NB4 (cell line): ENCODE measurements around the gene EIF4B.
A peak's percentile ranks its signal among the peaks of the same experiment; 100 is the strongest.
"Not testable (repeated sequence)": the region's sequence is repeated elsewhere in the genome, so short reads cannot be mapped to it uniquely, and the experiment has no call there.

Experiments used
- DNase-seq: peaks from one replicate; pipeline ENCODE4 v3.0.0; 2010; ENCODE audit warnings: low read depth
- H3K4me3 ChIP-seq: one replicate; pipeline ENCODE4 v1.5.1; 2011; ENCODE audit warnings: mild to moderate bottlenecking, low read depth, low read length, moderate library complexity
- MYC ChIP-seq: IDR thresholded peaks from 2 replicates; pipeline ENCODE4 v1.6.1; 2011; ENCODE audit warnings: low read depth, low read length
- POLR2A ChIP-seq: IDR thresholded peaks from 2 replicates; pipeline ENCODE4 v1.6.1; 2011; ENCODE audit warnings: mild to moderate bottlenecking; ENCODE audit not compliant: insufficient read length; ENCODE audit errors: extremely low read depth
- TF ChIP-seq, protein P1 (sequence below): IDR thresholded peaks from 2 replicates; pipeline ENCODE4 v1.6.1; 2011; ENCODE audit warnings: low read depth, low read length
- TF ChIP-seq, protein P2 (sequence below): IDR thresholded peaks from one replicate; pipeline ENCODE4 v1.5.1; 2012; ENCODE audit warnings: low read depth, low read length

The EIF4B gene

DNA sequence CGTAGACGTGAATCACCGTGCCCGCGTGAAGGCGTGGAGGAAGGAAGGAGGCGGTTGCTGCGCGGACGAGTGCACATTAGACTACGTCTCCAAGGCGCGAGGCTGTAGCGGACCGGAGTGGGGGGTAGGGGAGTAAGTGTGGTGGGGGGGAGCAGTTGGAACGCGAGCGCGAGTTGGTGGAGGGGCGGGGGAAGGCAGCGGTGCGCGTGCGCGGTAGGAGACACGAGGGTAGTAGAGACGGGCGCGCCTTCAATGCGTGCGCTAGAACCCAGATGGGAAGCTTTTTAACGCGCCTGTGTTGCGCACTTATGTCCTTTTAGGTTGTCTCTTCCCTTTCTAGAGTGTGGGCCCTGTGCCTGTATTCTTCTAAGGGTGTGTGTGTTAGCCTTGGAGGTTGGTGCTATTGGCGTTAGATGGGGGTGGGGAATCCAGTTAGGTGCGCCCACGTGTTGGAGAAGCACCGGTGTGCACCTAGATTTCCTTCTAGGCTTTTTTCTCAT lies 604 bp downstream of the EIF4B start:
- DNase-seq: peak; percentile 93
- peak overlapping the region; percentile 88 for H3K4me3 ChIP-seq
- TF ChIP-seq MYC (no peak; the same call in 1 of the 2 replicates), POLR2A (peak; percentile 57)
- TF ChIP-seq, protein P1, sequence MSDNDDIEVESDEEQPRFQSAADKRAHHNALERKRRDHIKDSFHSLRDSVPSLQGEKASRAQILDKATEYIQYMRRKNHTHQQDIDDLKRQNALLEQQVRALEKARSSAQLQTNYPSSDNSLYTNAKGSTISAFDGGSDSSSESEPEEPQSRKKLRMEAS: peak; percentile 87
- TF ChIP-seq, protein P2, sequence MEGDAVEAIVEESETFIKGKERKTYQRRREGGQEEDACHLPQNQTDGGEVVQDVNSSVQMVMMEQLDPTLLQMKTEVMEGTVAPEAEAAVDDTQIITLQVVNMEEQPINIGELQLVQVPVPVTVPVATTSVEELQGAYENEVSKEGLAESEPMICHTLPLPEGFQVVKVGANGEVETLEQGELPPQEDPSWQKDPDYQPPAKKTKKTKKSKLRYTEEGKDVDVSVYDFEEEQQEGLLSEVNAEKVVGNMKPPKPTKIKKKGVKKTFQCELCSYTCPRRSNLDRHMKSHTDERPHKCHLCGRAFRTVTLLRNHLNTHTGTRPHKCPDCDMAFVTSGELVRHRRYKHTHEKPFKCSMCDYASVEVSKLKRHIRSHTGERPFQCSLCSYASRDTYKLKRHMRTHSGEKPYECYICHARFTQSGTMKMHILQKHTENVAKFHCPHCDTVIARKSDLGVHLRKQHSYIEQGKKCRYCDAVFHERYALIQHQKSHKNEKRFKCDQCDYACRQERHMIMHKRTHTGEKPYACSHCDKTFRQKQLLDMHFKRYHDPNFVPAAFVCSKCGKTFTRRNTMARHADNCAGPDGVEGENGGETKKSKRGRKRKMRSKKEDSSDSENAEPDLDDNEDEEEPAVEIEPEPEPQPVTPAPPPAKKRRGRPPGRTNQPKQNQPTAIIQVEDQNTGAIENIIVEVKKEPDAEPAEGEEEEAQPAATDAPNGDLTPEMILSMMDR: no peak

DNA sequence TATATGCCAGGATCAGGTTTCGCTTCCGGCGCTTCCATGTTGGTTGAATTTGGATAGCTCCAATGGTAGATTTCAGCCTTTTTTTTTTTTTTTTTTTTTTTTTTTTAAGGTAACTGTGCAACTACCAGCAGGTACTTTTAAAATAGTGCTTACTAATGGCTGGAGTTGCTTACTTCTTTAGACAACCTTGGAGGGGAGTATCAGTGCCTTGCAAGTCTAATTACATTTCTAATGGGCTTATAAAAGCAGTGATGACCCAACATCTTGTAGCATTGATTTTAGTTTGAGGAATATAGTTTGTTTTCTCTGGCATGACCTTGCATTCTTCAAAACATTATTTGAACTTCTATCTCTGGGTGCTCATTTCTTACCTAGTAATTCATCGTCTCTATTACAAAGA lies 1.1 kb downstream of the EIF4B start:
- TF ChIP-seq, protein P2: no peak
- TF ChIP-seq, protein P1: no peak
- TF ChIP-seq POLR2A (no peak), MYC (no peak)
- H3K4me3 ChIP-seq: peak overlapping the region; percentile 88
- DNase-seq: no peak

DNA sequence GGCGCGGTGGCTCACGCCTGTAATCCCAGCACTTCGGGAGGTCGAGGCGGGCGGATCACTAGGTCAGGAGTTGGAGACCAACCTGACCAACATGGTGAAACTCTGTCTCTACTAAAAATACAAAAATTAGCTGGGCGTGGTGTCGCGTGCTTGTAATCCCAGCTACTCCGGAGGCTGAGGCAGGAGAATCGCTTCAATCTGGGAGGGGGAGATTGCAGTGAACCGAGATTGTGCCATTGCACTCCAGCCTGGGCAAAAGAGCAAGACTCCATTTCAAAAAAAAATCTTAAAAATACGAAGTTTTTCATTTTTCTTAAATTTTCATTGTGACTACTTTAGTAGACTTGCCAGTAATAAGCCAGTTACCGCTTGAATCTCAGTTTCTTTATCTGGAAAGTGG lies 2.5 kb downstream of the EIF4B start:
- H3K4me3 ChIP-seq: peak overlapping the region; percentile 88
- not testable (repeated sequence) for DNase-seq

DNA sequence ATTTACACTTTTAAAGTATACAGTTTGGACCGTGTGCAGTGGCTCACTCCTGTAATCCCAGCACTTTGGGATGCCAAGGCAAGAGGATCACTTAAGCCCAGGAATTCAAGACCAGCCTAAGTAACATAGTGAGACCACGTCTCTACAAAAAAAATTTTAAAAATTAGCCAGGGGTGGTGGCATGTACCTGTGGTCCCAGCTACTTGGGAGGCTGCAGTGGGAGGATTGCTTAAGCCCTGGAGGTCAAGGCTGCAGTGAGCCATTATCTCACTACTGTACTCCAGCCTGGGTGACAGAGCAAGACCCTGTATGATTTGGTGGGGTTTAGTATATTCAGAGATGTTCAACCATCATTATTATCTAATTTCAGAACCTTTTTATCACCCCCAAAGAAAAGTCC lies 4.7 kb downstream of the EIF4B start:
- TF ChIP-seq, protein P1: no peak
- TF ChIP-seq MYC: no peak
- no peak for TF ChIP-seq POLR2A
- DNase-seq: no peak
- peak overlapping the region; percentile 88 for H3K4me3 ChIP-seq

DNA sequence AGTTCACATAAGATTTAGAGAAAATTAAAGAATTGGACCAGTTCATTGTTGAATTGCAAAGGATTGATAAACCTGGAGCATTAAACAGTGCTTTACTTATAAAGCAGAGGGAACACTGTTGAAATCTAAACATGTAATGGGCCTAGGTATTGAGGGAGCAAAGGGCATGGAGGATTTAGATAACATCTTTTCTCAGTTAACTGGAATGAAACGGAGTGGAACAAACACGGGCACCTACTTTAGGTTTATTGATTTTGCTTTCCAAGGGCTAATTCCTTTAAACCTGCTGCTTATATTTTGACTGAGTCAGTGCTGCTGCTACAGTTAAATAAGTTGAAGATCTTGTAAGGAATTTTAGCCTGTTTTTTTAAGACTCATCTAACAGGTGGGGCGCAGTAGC lies 5.6 kb downstream of the EIF4B start:
- TF ChIP-seq, protein P1: no peak
- TF ChIP-seq POLR2A (no peak), MYC (no peak)
- TF ChIP-seq, protein P2: no peak
- peak overlapping the region; percentile 88 for H3K4me3 ChIP-seq
- DNase-seq: no peak

DNA sequence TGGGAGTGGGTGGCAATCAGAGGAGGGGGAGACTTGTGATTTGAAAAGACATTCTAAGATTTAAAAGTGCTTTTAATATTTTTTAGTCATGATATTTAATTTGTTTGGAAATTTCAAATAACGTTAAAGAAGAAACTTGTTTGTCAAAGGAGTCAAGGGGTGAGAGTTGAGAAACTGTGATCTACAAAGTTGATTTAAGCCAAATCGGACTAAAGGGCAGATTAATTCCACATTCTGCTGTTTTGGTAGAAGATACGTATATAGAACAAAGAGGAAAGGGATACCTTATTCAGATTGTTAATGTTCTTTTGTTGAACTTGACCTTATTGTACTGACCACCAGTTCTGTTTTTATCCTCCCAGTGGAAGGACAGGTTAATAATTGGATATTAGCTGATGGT lies 6.7 kb downstream of the EIF4B start:
- TF ChIP-seq POLR2A (no peak), MYC (no peak)
- TF ChIP-seq, protein P1: no peak
- TF ChIP-seq, protein P2: no peak
- peak overlapping the region; percentile 4 for H3K4me3 ChIP-seq
- DNase-seq: no peak

DNA sequence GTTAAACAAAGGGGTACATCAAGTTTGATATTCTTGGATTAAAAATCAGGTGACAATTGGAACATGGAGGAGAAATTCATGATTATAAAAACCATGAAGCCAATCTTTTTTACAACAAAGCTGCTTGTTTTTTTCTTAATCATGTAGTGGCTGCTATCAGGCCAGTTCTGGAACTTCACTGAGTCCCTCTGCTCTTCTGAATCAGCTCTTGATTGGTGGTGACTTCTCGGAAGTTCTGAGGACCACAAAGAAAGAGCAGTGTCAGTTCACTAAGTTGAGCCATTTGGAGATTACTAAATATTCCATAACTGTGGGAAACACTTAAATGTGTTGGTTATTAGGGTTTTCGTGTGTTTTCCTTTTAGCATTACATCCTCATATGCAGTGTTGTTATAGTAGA lies 8.5 kb downstream of the EIF4B start:
- no peak overlapping the region for H3K4me3 ChIP-seq
- no peak for DNase-seq
- TF ChIP-seq, protein P1: no peak
- TF ChIP-seq MYC (no peak), POLR2A (no peak)
- TF ChIP-seq, protein P2: no peak
